COLO668 (cell line): Measurements from ENCODE around the gene CHRM4.
A peak's percentile ranks its signal among the peaks of the same experiment; 100 is the strongest.

ENCODE experiments used
- DNase-seq: peaks from one replicate; lab custom pipeline; 2025; ENCODE audit not compliant: unreplicated experiment; lab: John Stamatoyannopoulos, UW

CHRM4 gene

DNA sequence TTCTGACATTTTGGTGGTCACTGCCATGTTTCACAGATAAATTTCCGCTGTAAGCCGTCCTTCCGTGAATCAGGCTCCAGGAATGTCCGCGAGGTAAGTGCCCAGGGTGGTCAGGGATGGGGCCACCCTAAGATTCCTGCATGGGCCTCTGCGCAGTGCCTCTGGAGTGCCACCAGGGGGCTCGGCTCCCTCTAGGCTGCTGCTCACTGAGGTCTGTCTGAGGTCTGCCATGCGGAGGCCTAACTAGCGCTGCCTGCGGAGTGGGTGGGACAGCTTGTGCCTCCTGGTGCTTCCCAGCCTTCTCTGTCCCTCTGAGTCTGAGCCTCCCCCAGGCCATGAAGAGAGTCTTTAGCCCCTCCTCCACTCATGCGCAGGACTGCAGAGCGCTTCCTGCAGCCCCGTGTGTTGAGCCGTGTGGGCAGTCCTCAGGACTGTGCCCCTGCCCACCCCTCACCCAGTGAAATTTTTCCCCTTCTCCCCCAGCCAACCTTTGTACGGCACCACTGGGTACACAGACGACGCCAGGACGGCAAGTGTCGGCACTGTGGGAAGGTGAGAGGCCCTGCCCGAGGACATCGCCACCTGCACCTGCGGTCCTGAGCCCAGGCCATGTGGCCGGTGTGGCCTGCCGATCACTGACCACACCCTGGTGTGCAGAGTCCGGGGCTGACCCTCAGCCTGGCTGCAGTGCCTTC lies 22.0 kb downstream of the CHRM4 start:
- peak; percentile 65 for DNase-seq

DNA sequence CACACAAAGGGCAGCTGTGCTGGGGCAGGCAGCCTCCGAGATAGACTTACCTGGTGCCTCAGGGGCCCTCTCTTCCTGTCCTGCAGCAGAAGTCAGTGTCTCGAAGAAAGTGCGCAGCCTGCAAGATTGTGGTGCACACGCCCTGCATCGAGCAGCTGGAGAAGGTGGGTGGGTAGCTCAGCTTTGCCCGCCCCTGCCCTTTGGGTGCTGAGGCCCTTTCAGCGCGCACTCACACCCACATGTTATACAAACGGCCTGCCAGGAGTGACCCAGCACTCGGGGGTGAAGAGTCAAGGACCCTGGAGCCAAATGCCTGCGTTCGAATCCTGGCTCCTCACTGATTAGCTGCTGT lies 23.7 kb downstream of the CHRM4 start:
- no peak for DNase-seq

DNA sequence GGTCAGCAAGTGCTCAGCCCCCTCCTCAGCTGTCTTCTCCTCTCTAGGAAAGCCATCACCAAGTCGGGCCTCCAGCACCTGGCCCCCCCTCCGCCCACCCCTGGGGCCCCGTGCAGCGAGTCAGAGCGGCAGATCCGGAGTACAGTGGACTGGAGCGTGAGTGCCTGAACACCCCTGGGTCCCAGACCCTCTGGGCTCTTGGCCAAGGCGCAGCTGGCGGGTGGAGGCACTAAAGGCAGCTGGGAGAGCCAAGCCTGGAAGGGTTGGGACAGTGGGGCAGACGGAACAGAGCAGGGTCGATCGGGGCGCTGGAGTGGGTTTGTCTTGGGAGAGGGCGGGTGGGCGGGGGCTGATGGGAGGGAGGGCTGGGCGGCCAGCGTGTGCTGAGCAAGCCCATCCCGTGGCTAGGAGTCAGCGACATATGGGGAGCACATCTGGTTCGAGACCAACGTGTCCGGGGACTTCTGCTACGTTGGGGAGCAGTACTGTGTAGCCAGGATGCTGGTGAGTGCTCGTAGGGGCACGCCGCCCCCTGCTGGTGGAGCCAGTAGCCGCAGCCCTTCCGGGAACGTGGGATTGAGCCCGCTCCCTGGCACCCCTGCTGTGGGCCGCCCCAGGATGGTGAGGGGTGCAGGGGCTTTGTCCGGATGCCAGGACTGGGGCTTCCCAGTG lies 24.2 kb downstream of the CHRM4 start:
- peak; percentile 70 for DNase-seq

DNA sequence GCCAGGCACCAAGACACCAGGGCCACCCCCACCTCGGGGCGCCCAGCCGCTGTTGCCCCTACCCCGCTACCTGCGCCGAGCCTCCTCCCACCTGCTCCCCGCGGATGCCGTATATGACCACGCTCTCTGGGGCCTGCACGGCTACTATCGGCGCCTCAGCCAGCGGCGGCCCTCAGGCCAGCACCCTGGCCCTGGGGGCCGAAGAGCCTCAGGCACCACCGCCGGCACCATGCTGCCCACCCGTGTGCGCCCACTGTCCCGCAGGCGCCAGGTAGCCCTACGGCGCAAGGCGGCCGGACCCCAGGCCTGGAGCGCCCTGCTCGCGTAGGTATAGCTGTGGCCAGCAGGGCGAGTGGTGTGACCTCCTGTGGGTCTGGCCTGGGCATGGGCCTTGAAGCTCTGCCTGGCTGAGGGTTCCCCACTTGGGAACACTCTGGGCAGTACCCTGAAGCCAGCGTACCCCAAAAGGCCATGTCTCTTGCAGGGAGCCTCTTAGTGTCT lies 24.9 kb downstream of the CHRM4 start:
- DNase-seq = no peak

DNA sequence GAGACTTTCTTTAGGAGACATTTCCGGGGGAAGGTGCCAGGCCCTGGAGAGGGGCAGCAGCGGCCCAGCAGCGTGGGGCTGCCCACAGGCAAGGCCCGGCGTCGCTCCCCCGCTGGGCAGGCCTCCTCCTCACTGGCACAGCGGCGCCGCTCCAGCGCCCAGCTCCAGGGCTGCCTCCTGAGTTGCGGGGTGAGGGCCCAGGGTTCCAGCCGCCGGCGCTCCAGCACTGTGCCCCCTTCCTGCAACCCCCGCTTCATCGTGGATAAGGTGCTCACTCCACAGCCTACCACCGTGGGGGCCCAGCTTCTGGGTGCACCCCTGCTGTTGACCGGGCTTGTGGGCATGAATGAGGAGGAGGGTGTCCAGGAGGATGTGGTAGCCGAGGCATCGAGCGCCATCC lies 25.3 kb downstream of the CHRM4 start:
- no peak for DNase-seq

DNA sequence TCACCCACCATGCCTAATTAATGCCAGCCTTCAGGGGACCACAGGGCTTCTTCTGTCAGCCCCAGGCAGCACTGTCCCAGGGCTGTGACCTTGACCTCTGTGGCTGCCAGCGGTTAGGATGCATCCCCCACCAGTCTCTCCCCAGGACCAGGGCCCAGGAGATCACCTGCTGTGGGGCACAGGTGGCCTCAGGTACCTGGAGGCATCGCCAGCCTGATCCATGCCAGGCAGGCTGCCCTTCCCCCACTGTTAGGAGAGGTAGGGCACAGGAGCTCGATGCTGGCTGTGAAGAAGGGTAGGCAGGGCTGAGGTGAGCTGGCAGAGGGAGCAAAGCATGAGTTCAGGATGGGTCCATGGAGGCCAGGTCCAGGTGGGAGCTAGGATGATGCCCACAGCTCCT lies 26.8 kb downstream of the CHRM4 start:
- no peak for DNase-seq

DNA sequence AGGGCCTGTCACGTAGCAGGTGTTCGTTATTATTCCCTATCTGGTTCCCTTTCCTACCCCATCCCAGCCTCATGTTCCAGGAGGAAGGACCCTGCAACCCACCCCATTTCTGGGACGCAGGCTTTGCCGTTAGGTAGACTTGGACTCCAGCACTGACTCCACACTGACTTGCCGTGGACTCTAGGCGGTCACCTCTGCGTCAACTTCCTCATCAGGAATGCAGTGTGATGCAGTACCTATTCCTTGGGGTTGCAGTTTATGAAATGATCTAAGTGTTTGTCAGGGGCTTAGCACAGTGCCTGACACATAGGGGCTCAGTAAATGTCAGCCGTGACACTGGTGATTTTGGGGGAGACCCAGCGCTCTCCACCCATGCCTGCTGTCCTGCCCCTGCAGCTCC lies 27.5 kb downstream of the CHRM4 start:
- DNase-seq = no peak

DNA sequence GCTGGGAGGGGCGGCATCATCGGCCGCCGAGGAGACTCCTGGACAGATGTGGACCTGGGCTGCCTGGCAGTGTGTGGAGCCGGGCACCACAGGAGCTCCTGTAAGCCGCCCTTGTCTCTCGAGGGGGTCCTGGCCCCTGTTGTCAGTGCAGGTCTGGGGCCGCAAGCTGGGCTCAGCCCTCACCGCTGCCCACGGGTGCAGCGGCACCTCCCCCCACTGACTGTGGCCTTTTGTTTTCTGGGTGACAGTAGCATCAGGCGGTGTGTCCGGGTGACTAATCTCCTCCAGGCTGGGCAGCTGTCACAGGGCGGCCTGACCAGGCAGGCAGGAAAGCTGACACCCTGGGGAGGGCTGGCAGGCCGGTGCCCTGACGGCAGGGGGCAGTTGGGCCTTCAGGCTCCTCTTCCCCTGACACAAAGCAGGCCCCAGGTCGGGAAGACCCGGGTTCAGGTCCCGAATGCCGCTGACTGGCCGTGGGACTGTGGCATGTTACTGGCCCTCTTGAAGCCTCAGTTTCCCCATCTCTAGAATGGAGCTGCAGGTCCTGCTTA lies 28.0 kb downstream of the CHRM4 start:
- DNase-seq = peak; percentile 97

DNA sequence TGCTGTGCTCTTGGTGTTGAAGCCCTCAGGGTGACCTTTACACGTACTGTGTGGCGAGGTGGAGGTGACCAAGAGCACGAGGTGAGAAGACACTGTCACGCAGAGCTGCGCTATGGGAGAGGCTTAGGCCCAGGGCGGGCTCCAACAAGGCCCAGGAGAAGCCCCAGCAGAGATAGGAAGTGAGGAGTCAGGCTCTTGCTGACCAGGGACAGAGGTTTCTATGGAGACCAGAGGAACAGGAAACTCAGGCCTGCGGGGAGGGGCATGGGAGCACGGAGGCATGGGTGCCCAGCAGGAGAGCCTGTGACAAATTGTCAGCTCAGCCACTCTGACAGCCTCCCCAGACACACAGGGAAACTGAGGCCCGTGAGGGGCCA lies 28.6 kb downstream of the CHRM4 start:
- DNase-seq = peak; percentile 87

DNA sequence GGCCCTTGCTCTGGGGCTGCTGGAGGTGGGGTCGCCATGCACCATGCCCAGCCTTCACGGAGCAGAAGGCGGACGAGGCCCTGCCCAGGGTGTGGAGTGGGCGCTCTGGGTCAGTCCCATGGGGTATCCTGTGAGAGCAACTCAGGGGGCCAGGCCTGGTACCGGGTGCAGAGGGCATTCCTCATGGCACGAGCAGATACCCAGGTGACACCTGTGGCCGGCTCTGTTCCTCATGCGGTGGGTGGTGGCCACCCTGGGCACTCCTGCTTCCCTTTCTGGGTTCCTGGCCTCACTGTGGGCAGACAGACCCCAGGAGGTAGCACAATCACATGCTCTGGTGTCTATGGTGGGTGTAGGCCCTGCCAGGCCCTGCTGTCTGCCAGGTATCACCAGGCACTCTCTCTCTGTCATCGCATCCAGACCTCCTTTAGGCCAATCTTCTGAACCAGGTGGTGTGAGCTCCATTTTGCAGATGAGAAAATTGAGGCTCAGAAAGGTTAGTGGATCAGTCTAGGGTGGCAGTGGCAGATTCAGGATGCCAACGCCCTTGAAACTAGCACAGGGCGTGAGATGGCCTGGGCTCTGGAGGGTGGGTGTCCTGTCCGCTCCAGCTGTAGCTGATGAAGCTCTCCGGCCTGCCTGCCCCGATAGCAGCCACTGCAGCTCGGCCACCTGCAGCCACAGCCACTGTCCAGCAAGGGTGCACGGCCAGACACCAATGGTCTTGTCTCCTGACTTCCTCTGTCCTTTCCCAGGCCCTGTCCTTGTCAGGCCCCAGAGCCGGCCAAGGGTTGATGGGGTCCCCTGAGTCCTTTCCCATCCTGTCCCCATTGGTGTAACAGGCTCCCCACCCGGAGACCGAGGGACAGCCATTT lies 29.2 kb downstream of the CHRM4 start:
- DNase-seq = no peak

DNA sequence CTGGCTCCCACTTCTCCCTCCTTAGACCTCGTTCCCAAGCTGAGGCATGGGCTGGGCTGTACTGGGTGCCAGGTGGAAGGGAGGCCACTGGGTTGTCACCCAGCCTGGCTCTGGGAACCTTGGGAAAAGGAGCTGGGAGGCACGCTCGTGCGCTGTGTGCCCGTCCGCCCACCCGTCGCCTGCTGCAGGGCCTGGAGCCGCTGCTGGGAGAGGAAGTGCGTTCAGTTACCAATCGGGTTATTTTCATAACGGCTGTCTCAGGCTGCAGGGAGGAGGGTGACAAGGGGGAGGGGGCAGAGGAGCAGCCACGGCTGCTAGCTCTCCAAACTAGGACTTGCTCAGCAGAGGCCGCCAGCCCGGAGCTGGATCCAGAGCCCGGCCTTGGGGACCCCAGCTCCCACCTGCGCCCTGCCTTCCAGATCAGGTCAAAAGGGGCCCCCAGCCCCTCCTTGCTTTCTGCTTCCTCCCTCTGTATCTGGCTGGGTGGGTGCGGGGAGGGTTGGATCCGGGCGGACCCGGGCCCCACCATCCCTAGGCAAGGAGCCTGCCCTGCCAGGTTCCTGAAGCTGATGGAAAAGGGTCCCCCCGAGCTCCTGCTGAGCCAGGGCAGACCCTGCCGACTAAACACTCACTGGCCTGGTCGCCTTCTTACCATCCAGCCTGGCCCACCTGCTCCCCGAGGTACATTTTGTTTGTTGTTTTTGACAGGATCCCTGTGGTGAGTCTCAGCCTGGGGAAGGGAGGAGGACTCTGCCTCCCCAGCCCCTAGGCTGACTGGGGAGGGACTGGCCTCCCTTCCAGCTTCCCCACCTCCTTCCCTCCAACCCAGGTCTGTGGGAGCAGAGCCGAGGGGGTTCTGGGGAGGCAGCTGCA lies 30.1 kb downstream of the CHRM4 start:
- DNase-seq = peak; percentile 84

DNA sequence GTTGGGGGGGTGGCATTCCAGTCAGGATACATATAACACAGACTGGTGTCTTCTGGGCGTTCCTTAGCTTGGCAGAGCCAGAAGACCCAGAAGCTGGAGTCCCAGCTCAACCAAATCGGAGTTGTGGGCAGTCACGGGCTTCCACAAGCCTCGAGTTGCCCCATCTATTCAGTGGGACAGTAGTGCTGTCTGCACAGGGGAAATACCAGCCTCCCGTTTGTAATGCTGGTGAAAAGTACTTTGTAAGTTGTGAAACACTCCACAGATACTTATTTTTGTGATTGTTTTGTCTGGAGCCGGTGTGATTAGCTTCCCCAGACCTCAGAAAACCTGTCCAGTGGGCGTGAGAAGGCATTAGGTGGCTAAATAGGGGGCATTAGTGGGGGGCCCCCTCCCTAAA lies 30.7 kb downstream of the CHRM4 start:
- DNase-seq = no peak

DNA sequence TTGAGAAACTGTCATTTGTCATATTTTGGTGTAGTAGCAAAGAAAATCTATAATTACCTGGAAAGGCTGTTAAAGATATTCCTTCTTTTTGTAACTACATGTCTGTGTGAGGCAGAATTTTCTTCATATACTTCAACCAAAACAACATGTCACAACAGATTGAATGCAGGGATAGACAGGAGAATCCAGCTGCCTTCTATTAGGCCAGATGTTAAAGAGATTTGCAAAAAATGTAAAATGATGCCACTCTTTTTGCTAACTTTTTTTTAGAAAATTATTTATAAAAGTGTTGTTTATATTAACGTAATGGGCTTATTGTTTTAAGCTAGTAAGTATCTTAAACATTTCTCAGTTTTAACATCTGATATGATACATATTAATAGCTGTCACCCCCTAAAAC lies 31.6 kb downstream of the CHRM4 start:
- no peak for DNase-seq

DNA sequence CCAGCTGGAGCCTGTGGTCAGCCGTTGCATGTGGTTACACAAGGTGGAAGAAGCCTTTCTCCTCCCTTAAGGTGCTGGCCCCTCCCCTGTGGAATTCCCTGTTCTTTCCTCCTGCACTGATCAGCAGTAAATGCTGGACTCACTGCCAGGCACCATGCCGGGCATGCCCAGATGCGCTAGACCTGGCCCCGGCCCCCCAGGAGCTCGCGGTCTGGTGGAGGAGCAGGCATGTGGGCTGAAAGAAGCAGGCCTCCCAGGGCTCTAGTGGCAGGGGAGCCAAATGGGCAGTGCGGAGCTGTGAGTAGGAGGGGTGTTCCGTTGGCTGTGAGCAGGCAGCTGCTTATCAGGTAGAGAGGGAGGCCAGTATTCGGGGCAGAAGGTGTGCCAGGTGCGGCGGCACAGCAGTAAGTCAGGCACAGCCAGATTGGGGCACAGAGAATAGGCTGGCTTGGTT lies 34.1 kb downstream of the CHRM4 start:
- DNase-seq = peak; percentile 84

DNA sequence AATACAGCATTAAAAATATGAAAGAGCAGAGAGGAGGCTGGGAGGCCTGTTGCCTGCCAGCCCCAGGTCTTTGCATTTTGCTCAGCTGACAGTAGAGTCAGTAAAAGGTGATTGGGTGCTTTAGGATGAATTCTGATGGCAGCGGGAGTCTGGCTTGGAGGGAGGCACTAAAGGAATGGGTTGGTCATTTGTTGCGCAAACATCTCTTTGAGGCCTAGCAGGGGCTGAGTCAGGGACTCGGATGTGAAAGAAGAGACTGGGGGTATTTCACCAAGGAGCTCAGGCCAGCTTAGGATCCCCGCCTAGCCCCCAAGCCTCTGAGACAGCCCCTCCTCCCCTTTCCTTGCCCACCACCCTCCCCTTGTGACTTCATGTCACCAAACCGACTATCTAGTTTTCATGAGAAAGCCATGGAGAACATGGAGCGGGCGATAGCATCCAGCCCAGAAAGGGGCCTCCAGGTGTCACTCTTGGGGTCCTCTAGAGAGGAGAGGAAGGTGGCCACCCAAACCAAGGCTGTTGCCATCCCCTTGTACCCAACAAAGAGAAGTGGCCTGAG lies 34.6 kb downstream of the CHRM4 start:
- DNase-seq = no peak

DNA sequence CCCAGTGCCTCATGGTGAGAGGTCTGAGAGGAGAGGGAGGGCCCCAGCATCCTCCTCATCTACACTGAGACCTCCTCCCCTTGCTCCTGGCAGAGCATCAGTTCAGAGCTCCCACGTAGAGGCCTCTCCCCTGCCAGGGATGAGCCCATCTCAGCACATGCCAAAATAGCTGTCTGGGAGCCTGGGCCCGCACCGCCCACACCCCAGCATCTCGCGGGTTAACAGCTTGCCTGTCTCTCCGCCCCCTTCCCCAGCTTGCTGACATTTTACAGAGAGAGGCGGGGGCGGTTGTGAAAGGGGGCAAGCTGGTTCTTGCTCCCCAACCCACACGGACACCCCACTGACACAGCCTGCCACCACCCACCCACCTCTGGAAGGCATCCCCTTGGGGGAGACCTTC lies 37.9 kb downstream of the CHRM4 start:
- no peak for DNase-seq

DNA sequence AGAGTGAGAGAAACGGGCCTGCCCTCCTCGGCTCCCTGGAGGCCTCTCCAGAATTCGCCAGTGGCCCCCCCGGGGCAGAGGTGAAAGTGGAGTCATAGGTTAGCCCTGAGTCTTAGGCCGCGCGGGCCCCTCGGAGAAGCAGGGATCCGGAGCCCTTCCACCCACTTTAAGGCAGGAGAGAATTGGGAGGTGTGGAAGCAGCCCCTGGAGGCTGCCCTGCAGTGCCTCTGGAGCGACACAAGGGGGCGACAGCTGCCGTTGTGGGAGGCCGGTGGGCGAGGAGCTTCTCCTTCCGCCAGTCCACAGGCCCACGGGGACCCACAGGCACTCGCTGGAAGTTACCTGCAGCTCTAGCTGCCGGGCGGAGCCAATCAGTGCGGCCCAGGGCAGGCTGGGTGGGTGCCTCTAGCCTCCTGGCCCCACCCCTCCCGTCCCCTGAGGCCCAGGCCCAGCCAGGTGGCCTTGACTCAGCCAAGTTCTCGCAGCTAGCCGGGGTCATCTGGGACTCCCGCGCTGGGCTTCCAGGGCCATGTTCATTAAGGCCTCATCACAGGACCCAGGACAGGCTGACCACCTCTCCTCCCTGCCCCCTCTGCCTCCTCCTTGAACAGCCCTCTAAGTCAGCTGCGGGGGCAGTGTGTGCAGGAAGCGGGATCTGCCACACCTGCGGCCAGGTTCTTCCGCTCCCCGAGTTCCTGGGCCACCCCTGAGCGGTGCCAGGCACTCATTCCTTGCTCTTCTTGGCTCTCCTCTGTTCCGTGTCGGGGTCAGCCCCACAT lies 39.3 kb downstream of the CHRM4 start:
- peak; percentile 43 for DNase-seq

DNA sequence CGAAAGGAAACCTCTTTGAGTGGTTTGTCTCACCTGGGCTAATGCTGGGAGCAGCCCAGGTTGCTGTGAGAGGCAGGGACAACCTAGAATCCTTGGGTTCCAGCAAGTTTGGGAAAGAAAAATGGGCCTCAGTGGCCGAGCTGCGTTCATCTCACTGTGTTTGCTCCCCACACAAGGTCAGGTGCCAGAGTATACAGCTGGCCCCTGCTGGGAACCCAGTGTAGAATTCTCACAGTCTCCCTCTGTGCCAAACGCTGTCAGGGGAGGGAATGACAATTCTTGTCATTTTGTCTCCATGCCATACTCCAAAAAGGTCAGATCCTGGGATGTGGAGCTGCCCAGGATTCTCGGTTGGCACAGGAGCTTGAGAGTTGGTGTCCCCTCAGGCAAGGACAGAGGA lies 40.0 kb downstream of the CHRM4 start:
- DNase-seq = no peak

DNA sequence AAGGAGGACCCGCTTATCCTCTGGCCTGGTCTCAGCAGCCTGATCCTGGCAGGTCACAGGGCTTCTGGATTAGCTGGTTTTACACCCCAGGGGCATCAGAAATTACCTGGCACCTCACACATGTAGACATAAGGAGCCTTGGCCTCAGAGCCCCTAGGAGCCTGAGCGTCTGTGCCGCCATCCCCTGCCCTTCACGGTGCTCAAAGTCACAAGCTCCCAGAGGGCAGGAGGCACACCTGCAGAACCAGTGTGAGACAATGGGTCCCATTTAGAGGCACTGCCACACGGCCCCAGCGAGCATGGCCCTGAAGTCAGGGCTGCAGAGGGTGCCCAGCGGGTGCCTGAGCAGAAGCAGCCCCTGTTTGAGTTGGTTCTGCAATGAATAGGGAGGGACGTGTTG lies 40.4 kb downstream of the CHRM4 start:
- DNase-seq = no peak

DNA sequence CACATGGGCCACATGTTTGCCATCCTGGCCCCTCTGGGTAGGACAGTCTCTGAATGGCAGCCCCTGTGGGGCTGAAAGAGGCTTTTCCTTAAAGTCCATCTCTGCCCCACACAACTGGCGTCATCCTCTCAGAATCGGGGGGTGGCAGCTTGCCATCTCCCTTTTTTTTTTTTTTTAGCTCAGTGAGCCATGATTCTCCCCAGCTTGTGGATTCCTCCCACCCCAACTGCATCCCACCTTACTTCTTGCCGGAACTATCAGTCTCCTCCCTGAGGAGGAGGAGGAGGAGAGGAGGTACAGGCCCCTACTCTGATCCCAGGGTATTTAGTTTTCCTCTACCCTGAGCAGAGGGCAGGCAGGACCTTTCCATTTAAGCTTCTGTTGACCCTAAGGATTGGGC lies 40.9 kb downstream of the CHRM4 start:
- no peak for DNase-seq
